ENCODE measurements around the gene AFAP1. TPM values are rescaled to one million over a fixed set of nuclear protein-coding genes. Genes with fewer than 3 reads are reported as not detected.

Gene AFAP1
- total and polyA plus RNA-seq, 2 of the 8 experiments (the other 6 are each of a cell fraction or from before 2014, with no cell fraction given) = 3.6 to 18.2 TPM

DNA sequence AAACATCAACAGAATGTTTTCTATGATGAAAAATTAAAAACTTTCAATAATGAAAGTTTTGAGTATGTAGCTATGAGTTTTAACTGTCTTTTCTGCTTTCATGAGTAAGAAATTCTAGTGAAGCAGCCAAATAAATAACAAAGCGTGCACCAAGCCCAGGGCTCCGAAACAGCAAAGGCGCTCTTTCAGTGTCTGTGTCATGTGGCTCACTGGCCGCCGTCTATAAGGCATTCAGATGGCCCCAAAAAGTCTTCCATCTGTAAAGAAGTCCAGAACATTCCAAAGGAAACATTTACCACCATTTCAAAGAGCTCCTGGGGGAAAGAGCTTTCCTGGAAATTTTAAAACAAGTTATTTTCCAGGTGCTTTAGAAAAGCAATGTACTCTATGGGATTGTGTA is 139.9 kb downstream of the AFAP1 start (continued):
- TF ChIP-seq, protein P1, sequence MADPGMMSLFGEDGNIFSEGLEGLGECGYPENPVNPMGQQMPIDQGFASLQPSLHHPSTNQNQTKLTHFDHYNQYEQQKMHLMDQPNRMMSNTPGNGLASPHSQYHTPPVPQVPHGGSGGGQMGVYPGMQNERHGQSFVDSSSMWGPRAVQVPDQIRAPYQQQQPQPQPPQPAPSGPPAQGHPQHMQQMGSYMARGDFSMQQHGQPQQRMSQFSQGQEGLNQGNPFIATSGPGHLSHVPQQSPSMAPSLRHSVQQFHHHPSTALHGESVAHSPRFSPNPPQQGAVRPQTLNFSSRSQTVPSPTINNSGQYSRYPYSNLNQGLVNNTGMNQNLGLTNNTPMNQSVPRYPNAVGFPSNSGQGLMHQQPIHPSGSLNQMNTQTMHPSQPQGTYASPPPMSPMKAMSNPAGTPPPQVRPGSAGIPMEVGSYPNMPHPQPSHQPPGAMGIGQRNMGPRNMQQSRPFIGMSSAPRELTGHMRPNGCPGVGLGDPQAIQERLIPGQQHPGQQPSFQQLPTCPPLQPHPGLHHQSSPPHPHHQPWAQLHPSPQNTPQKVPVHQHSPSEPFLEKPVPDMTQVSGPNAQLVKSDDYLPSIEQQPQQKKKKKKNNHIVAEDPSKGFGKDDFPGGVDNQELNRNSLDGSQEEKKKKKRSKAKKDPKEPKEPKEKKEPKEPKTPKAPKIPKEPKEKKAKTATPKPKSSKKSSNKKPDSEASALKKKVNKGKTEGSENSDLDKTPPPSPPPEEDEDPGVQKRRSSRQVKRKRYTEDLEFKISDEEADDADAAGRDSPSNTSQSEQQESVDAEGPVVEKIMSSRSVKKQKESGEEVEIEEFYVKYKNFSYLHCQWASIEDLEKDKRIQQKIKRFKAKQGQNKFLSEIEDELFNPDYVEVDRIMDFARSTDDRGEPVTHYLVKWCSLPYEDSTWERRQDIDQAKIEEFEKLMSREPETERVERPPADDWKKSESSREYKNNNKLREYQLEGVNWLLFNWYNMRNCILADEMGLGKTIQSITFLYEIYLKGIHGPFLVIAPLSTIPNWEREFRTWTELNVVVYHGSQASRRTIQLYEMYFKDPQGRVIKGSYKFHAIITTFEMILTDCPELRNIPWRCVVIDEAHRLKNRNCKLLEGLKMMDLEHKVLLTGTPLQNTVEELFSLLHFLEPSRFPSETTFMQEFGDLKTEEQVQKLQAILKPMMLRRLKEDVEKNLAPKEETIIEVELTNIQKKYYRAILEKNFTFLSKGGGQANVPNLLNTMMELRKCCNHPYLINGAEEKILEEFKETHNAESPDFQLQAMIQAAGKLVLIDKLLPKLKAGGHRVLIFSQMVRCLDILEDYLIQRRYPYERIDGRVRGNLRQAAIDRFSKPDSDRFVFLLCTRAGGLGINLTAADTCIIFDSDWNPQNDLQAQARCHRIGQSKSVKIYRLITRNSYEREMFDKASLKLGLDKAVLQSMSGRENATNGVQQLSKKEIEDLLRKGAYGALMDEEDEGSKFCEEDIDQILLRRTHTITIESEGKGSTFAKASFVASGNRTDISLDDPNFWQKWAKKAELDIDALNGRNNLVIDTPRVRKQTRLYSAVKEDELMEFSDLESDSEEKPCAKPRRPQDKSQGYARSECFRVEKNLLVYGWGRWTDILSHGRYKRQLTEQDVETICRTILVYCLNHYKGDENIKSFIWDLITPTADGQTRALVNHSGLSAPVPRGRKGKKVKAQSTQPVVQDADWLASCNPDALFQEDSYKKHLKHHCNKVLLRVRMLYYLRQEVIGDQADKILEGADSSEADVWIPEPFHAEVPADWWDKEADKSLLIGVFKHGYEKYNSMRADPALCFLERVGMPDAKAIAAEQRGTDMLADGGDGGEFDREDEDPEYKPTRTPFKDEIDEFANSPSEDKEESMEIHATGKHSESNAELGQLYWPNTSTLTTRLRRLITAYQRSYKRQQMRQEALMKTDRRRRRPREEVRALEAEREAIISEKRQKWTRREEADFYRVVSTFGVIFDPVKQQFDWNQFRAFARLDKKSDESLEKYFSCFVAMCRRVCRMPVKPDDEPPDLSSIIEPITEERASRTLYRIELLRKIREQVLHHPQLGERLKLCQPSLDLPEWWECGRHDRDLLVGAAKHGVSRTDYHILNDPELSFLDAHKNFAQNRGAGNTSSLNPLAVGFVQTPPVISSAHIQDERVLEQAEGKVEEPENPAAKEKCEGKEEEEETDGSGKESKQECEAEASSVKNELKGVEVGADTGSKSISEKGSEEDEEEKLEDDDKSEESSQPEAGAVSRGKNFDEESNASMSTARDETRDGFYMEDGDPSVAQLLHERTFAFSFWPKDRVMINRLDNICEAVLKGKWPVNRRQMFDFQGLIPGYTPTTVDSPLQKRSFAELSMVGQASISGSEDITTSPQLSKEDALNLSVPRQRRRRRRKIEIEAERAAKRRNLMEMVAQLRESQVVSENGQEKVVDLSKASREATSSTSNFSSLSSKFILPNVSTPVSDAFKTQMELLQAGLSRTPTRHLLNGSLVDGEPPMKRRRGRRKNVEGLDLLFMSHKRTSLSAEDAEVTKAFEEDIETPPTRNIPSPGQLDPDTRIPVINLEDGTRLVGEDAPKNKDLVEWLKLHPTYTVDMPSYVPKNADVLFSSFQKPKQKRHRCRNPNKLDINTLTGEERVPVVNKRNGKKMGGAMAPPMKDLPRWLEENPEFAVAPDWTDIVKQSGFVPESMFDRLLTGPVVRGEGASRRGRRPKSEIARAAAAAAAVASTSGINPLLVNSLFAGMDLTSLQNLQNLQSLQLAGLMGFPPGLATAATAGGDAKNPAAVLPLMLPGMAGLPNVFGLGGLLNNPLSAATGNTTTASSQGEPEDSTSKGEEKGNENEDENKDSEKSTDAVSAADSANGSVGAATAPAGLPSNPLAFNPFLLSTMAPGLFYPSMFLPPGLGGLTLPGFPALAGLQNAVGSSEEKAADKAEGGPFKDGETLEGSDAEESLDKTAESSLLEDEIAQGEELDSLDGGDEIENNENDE (IDR thresholded peaks at IDR 0.05; ENCODE audit: insufficient replicate concordance, low read length) = no peak
- TF ChIP-seq BRCA1 (IDR thresholded peaks at IDR 0.05; ENCODE audit: low read depth, low read length) (no peak), SP1 (IDR thresholded peaks at IDR 0.05; ENCODE audit: low read depth, low read length) (no peak), FOSL1 (IDR thresholded peaks at IDR 0.05; ENCODE audit: insufficient read depth, low read depth, low read length) (no peak), CHD1 (IDR thresholded peaks at IDR 0.05; ENCODE audit: low read depth, low read length) (no peak)
- TF ChIP-seq, protein P2, sequence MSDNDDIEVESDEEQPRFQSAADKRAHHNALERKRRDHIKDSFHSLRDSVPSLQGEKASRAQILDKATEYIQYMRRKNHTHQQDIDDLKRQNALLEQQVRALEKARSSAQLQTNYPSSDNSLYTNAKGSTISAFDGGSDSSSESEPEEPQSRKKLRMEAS (IDR thresholded peaks at IDR 0.05) = no peak
- TF ChIP-seq, protein P3, sequence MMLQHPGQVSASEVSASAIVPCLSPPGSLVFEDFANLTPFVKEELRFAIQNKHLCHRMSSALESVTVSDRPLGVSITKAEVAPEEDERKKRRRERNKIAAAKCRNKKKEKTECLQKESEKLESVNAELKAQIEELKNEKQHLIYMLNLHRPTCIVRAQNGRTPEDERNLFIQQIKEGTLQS (IDR thresholded peaks at IDR 0.05; ENCODE audit: insufficient read depth, low read depth, low read length) = no peak

All from H1 (cell line).